ENCODE data around the gene DNAJA2. TPM values are rescaled to one million over a fixed set of nuclear protein-coding genes. Genes with fewer than 3 reads are reported as not detected.
A peak's percentile ranks its signal among the peaks of the same experiment; 100 is the strongest.

DNAJA2 gene
- total RNA-seq, 5 donors from 2014 or later (not counting 1 experiment from before 2014, with no cell fraction given): 60.4 to 75.3 (median 67.4) TPM

DNA sequence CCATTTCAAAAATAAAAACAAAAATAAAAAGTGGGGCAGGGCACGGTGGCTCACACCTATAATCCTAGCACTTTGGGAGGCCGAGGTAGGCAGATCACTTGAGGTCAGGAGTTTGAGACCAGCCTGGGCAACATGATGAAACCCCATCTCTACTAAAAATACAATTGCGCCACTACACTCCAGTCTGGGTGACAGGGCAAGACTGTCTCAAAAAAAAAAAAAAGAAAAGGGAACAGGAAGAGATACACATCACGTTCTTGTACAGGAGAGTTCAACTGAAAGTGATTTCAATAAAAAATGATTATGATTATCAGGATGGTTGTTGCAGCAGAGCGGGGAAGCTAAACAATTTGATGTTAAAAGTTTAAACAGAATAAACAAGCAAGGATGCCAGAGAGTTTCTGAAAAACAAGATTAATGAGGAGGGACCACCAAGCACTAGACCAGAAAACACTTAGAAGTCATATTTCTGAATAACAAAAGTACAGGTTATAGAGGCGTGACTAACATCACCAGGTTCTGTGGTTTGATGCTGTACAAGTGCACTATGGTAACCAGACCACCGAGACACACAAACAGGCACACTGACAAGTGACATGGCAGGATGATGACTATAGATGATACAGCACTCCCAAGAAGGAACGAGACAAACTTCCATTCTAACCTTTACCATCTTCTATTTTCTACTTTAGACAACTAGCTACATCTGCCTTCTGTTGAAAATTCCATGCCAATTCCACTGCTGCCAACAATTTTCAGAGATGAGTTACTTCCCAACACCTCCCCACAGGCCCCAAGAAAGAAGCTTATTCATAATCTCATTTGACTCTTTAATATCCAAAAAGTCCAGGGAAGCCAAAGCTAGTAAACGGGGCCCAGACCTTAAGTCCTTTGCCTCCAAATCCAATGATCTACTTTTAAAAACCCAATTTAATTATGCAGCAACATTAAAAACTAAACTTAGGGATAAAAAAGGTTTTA is 11.8 kb downstream of the DNAJA2 start:
- ChIA-PET CTCF (interaction anchor here (0.6 to 1.5 kb wide), 6 partner anchors 12 to 1197 kb away, joined by 3 to 5 read pairs (median 4); no protein-coding TSS in a partner anchor), POLR2A (interaction anchor here in 1 of 2 donors (0.5 to 1.0 kb wide), 4 partner anchors 10 to 1630 kb away, joined by 3 to 6 read pairs (median 4); no protein-coding TSS in a partner anchor)
- Mint-ChIP-seq H3K4me1 (peaks cover 41 to 46% (median 44%) of the 10 kb centered on the region in 3 donors), H3K27ac (peak overlapping the region; percentile 78 to 79), H3K9me3 (no peaks in the 10 kb centered on the region), H3K27me3 (no peaks in the 10 kb centered on the region), H3K36me3 (peaks cover 48% of the 10 kb centered on the region), H3K4me3 (peak overlapping the region in 1 of 3 donors; percentile 9)
- Histone ChIP-seq H3K4me1 (ENCODE audit: control insufficient read depth in 1 of 2, extremely low read depth in 1 of 2, insufficient read depth in 2 of 2, low read length in 2 of 2) (no peaks in the 10 kb centered on the region), H3K27ac (ENCODE audit: low read length) (peak overlapping the region; percentile 9), H3K36me3 (ENCODE audit: control insufficient read depth in 2 of 2, extremely low read depth in 1 of 2, insufficient read depth in 1 of 2, low read length in 1 of 2) (peaks cover 19 to 92% of the 10 kb centered on the region in 2 donors), H3K27me3 (replicated peaks in 1 of 2; ENCODE audit: control insufficient read depth in 2 of 2, extremely low read depth in 1 of 2, insufficient read depth in 2 of 2, low read length in 1 of 2) (no peaks in the 10 kb centered on the region), H3K9me3 (no peaks in the 10 kb centered on the region), H3K4me3 (ENCODE audit: control insufficient read depth in 1 of 2, extremely low read depth in 1 of 2, low read length in 1 of 2) (no peak overlapping the region)
- peak in 16 of 35 experiments; percentile 8 to 51 (median 17) for DNase-seq
- 47% methylated on average over 5 of the region's 9 CpGs for WGBS (ENCODE audit: insufficient coverage)
- ATAC-seq (replicated peaks in 1 of 4): peak; percentile 78 to 90 (median 87)

DNA sequence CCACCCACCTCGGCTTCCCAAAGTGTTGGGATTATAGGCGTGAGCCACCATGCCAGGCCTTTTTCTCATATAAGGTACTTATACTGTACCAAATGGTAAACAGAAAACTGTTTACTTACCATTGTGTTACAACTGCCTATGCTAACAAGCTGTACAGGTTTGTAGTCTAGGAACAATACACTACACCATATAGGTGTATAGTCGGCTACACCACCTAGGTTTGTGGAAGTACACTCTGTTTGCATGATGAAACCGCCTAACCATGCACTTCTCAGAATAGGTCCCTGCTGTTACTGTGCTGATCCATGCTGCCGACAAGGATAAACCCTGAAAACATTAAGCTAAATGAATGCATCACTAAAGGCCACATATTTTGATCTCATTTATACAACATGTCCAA is 18.9 kb downstream of the DNAJA2 start:
- Histone ChIP-seq H3K27ac (ENCODE audit: low read length) (no peak overlapping the region), H3K36me3 (ENCODE audit: control insufficient read depth in 2 of 2, extremely low read depth in 1 of 2, insufficient read depth in 1 of 2, low read length in 1 of 2) (peaks cover 9 to 45% of the 10 kb centered on the region in 2 donors), H3K4me3 (ENCODE audit: control insufficient read depth in 1 of 2, extremely low read depth in 1 of 2, low read length in 1 of 2) (no peak overlapping the region), H3K9me3 (no peaks in the 10 kb centered on the region), H3K4me1 (ENCODE audit: control insufficient read depth in 1 of 2, extremely low read depth in 1 of 2, insufficient read depth in 2 of 2, low read length in 2 of 2) (no peaks in the 10 kb centered on the region), H3K27me3 (replicated peaks in 1 of 2; ENCODE audit: control insufficient read depth in 2 of 2, extremely low read depth in 1 of 2, insufficient read depth in 2 of 2, low read length in 1 of 2) (no peaks in the 10 kb centered on the region)
- H3K9me3 Mint-ChIP-seq: no peaks in the 10 kb centered on the region
- DNase-seq (no peak), ATAC-seq (replicated peaks in 1 of 4) (no peak)
- H3K4me1 Mint-ChIP-seq: peaks cover 3 to 8% (median 4%) of the 10 kb centered on the region in 3 donors
- 100% methylated on average over 1 of the region's 5 CpGs for WGBS (ENCODE audit: insufficient coverage)
- no peaks in the 10 kb centered on the region for H3K27me3 Mint-ChIP-seq
- POLR2A ChIA-PET: no interaction called here
- CTCF ChIA-PET: interaction anchor here in 1 of 2 donors (0.6 kb wide), 2 partner anchors 83 to 551 kb away, joined by 3 to 6 read pairs; no protein-coding TSS in a partner anchor
- H3K4me3 Mint-ChIP-seq: no peak overlapping the region
- H3K27ac Mint-ChIP-seq: no peak overlapping the region
- peaks cover 23% of the 10 kb centered on the region for H3K36me3 Mint-ChIP-seq

DNA sequence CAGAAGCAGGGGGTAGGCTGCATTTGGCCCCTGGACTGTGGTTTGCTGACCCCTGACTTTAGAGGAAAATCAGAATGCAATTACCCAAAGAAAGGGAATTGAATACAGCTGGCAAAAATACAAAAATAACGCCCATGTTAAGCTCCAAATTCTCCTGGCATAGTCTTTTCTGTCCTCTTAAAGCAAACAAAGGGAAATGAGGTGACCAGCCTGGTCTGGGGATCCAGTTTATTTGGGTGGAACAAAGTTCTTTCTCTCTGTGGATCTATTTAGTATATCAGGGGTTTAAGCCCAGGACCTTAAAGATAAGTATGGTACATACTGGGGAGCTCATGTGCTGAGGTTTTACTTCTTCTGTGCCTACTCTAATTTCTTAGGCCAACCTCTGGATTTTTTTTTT is 23.5 kb downstream of the DNAJA2 start:
- no peaks in the 10 kb centered on the region for H3K9me3 ChIP-seq
- ChIA-PET CTCF (interaction anchor here (0.6 to 0.8 kb wide), 4 partner anchors 120 to 1214 kb away, joined by 3 to 6 read pairs (median 4); no protein-coding TSS in a partner anchor), POLR2A (no interaction called here)
- no peak overlapping the region for H3K27ac ChIP-seq (ENCODE audit: low read length)
- H3K27ac Mint-ChIP-seq: no peak overlapping the region
- no CpG with 5 or more reads among the region's 1 CpG for WGBS (ENCODE audit: insufficient coverage)
- H3K4me1 Mint-ChIP-seq: peaks cover 0 to 7% (median 0%) of the 10 kb centered on the region in 3 donors
- no peaks in the 10 kb centered on the region for H3K27me3 ChIP-seq (replicated peaks in 1 of 2; ENCODE audit: control insufficient read depth in 2 of 2, extremely low read depth in 1 of 2, insufficient read depth in 2 of 2, low read length in 1 of 2)
- ATAC-seq (replicated peaks in 1 of 4) (no peak), DNase-seq (no peak)
- H3K9me3 Mint-ChIP-seq: no peaks in the 10 kb centered on the region
- H3K4me3 ChIP-seq (ENCODE audit: control insufficient read depth in 1 of 2, extremely low read depth in 1 of 2, low read length in 1 of 2): no peak overlapping the region
- H3K36me3 ChIP-seq (ENCODE audit: control insufficient read depth in 2 of 2, extremely low read depth in 1 of 2, insufficient read depth in 1 of 2, low read length in 1 of 2): peaks cover 0 to 6% of the 10 kb centered on the region in 2 donors
- H3K4me3 Mint-ChIP-seq: no peak overlapping the region
- no peaks in the 10 kb centered on the region for H3K4me1 ChIP-seq (ENCODE audit: control insufficient read depth in 1 of 2, extremely low read depth in 1 of 2, insufficient read depth in 2 of 2, low read length in 2 of 2)
- peaks cover 5% of the 10 kb centered on the region for H3K36me3 Mint-ChIP-seq
- H3K27me3 Mint-ChIP-seq: no peaks in the 10 kb centered on the region

DNA sequence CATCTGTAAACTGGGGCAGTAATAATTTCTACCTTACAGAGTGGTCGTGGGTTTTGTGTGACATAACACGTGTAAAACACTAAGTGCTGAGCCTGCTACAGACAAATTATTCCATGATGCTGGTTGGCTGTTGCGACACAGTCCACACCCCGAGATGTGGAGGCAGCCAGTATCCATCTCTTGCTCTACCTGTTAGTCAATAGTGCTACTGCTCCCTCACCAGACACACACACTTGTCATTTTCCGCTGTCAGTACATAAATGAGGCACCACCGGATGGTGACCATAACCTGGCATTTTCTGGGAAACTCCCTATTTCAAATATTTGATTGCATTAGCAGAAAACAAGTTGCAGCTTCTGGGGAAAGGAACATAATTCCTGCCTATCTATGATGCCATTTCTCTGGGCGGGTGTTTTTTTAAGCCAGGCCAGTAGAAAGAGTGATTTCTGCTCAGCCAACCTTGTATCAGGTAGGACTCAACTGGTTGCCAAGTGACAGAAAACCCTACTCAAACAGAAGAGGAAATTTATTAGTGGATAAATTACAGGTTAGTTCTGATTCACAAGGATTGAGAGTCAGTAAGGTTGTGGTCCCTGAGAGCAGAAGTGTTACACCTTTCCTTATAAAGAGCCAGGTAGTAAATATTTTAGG is 24.1 kb downstream of the DNAJA2 start:
- POLR2A ChIA-PET: no interaction called here

DNA sequence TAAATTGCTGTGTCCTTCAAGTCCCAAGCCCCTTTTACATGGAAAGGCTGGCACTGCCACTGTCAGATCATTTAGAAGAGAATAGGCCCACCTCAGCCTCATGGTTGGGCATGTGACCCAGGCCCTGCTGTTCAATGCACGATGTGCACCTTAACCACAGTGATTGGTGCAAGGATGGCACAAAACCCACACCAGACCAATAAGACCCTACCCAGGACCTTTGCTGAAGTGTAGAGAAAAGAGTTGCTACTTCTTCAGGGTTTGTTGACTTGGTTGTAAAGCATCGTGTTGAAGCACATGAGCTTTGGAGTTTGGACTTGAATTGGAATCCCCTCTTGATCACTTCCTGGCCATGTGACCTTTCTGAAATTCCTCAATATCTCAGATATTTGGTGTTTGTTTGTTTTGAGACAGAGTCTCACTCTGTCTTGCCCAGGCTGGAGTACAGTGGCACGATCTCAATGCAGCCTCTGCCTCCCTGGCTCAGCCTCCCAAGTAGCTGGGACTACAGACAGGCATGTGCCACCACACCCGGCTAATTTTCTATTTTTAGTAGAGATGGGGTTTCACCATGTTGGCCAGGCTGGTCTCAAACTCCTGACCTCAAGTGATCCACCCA is 24.8 kb downstream of the DNAJA2 start:
- ATAC-seq (replicated peaks in 1 of 4) (no peak), DNase-seq (no peak)
- POLR2A ChIA-PET: no interaction called here
- no peak overlapping the region for H3K27ac ChIP-seq (ENCODE audit: low read length)
- Mint-ChIP-seq H3K36me3 (no peaks in the 10 kb centered on the region), H3K4me1 (peaks cover 0 to 7% (median 0%) of the 10 kb centered on the region in 3 donors), H3K27me3 (no peaks in the 10 kb centered on the region), H3K27ac (peak overlapping the region in 1 of 2 donors; percentile 57), H3K4me3 (no peak overlapping the region), H3K9me3 (no peaks in the 10 kb centered on the region)
- no peaks in the 10 kb centered on the region for H3K9me3 ChIP-seq
- CTCF ChIA-PET: interaction anchor here (0.7 to 1.8 kb wide), 3 partner anchors 14 to 1407 kb away, joined by 3 to 11 read pairs (median 4); no protein-coding TSS in a partner anchor
- H3K36me3 ChIP-seq (ENCODE audit: control insufficient read depth in 2 of 2, extremely low read depth in 1 of 2, insufficient read depth in 1 of 2, low read length in 1 of 2): no peaks in the 10 kb centered on the region
- H3K4me3 ChIP-seq (ENCODE audit: control insufficient read depth in 1 of 2, extremely low read depth in 1 of 2, low read length in 1 of 2): no peak overlapping the region
- no CpG with 5 or more reads among the region's 4 CpGs for WGBS (ENCODE audit: insufficient coverage)
- no peaks in the 10 kb centered on the region for H3K4me1 ChIP-seq (ENCODE audit: control insufficient read depth in 1 of 2, extremely low read depth in 1 of 2, insufficient read depth in 2 of 2, low read length in 2 of 2)
- H3K27me3 ChIP-seq (replicated peaks in 1 of 2; ENCODE audit: control insufficient read depth in 2 of 2, extremely low read depth in 1 of 2, insufficient read depth in 2 of 2, low read length in 1 of 2): no peaks in the 10 kb centered on the region

More for the DNA sequence above, 24.1 kb downstream of the DNAJA2 start:
- Mint-ChIP-seq H3K4me3 (no peak overlapping the region), H3K36me3 (no peaks in the 10 kb centered on the region), H3K27ac (peak overlapping the region; percentile 3 to 8), H3K27me3 (no peaks in the 10 kb centered on the region), H3K9me3 (no peaks in the 10 kb centered on the region), H3K4me1 (peaks cover 0 to 7% (median 0%) of the 10 kb centered on the region in 3 donors)
- no peak overlapping the region for H3K27ac ChIP-seq (ENCODE audit: low read length)
- 38% methylated on average over 5 of the region's 7 CpGs for WGBS (ENCODE audit: insufficient coverage)
- no peaks in the 10 kb centered on the region for H3K9me3 ChIP-seq
- no peaks in the 10 kb centered on the region for H3K4me1 ChIP-seq (ENCODE audit: control insufficient read depth in 1 of 2, extremely low read depth in 1 of 2, insufficient read depth in 2 of 2, low read length in 2 of 2)
- ATAC-seq (replicated peaks in 1 of 4) (peak in 1 of 4 experiments; percentile 47), DNase-seq (peak in 1 of 35 experiments; percentile 18)
- no peaks in the 10 kb centered on the region for H3K27me3 ChIP-seq (replicated peaks in 1 of 2; ENCODE audit: control insufficient read depth in 2 of 2, extremely low read depth in 1 of 2, insufficient read depth in 2 of 2, low read length in 1 of 2)
- H3K4me3 ChIP-seq (ENCODE audit: control insufficient read depth in 1 of 2, extremely low read depth in 1 of 2, low read length in 1 of 2): no peak overlapping the region
- CTCF ChIA-PET: interaction anchor here (0.6 to 1.8 kb wide), 5 partner anchors 121 to 1215 kb away, joined by 3 to 11 read pairs (median 5); no protein-coding TSS in a partner anchor
- H3K36me3 ChIP-seq (ENCODE audit: control insufficient read depth in 2 of 2, extremely low read depth in 1 of 2, insufficient read depth in 1 of 2, low read length in 1 of 2): no peaks in the 10 kb centered on the region
